Suprapubic skin (tissue), 4 donors: ENCODE results near the gene PABPN1L. TPM values are rescaled to one million over a fixed set of nuclear protein-coding genes. Genes with fewer than 3 reads are reported as not detected.
A peak's percentile ranks its signal among the peaks of the same experiment; 100 is the strongest.

Experiments used
- DNase-seq, 2 donors: peaks; one replicate each; pipeline ENCODE4 v3.0.0-alpha.2; 2019; ENCODE audit warnings: low spot score in 2 of 2
- H3K27ac ChIP-seq: fragments of 200-600 bp; sonication (generic); one replicate; pipeline ENCODE4 v1.5.1; 2019
- H3K27me3 ChIP-seq: fragments of 200-600 bp; sonication (generic); one replicate; pipeline ENCODE4 v1.5.1; 2019
- H3K36me3 ChIP-seq: fragments of 200-600 bp; sonication (generic); one replicate; pipeline ENCODE4 v1.5.1; 2019
- H3K4me1 ChIP-seq: fragments of 200-600 bp; sonication (generic); one replicate; pipeline ENCODE4 v1.5.1; 2019
- H3K4me3 ChIP-seq: fragments of 200-600 bp; sonication (generic); one replicate; pipeline ENCODE4 v1.5.1; 2019; ENCODE audit warnings: mild to moderate bottlenecking
- H3K9me3 ChIP-seq: fragments of 200-600 bp; sonication (generic); one replicate; pipeline ENCODE4 v1.5.1; 2019
- EP300 ChIP-seq: sonication (generic); formaldehyde crosslinking; IDR thresholded peaks from one replicate; pipeline ENCODE4 v1.6.1; 2017; ENCODE audit warnings: antibody characterized with exemption
- POLR2A ChIP-seq, 2 donors: fragments of 450-650 bp; IDR thresholded peaks; one replicate each; pipeline ENCODE4 v1.6.1; 2017; ENCODE audit warnings: antibody characterized with exemption in 2 of 2, mild to moderate bottlenecking in 2 of 2, moderate library complexity in 2 of 2
- POLR2AphosphoS5 ChIP-seq, 3 donors: sonication (generic); formaldehyde crosslinking; IDR thresholded peaks; one replicate each; pipeline ENCODE4 v1.6.1; 2017; ENCODE audit warnings: antibody characterized with exemption in 3 of 3
- WGBS: methylation state at CpG from one replicate; pipeline ENCODE4 v1.1.5; 2018; 5-methylcytosine and 5-hydroxymethylcytosine counted together
- total RNA-seq, 4 donors: library from RNA; depleted of rRNA; stranded (reverse); fragments of >200 nt; gene quantifications; one replicate each; pipeline ENCODE4 v1.1.0, GENCODE V29; 2016
- TF ChIP-seq, protein P1 (sequence below), 2 donors: fragments of 200-600 bp in 1 of 2; fragments of 450-650 bp in 1 of 2; sonication (generic) in 1 of 2; IDR thresholded peaks; one replicate each; pipeline ENCODE4 v1.5.1; 2016 to 2019; ENCODE audit warnings: antibody characterized with exemption in 2 of 2, mild to moderate bottlenecking in 1 of 2, moderate library complexity in 1 of 2

Gene PABPN1L
- total RNA-seq, 4 donors from 2014 or later: not detected

DNA sequence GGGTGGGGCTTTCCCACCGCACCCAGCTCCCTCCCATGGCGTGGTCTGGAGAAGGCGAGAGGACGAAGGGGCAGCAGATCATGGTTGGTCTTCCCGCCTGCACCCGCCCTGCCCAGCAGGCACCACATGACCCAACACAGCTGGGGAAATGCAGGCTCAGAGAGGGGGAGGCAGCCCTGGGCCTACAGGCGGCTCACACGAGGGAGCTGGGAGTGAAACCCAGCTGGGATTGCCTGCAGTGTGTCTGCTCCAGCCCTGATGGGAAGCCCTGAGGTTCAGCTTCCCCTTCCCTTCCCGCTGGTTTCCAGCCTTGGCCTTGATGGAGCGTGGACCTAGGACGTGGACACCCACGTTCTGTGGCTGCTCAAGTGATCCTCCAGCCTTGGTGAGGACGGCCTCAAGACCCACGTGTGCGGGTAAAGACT, 20.0 kb upstream of the PABPN1L start:
- Histone ChIP-seq H3K27me3 (no peaks in the 10 kb centered on the region), H3K9me3 (no peaks in the 10 kb centered on the region), H3K27ac (peak overlapping the region; percentile 10), H3K4me1 (peaks cover 26% of the 10 kb centered on the region), H3K36me3 (peaks cover 12% of the 10 kb centered on the region), H3K4me3 (no peak overlapping the region)
- TF ChIP-seq, protein P1, sequence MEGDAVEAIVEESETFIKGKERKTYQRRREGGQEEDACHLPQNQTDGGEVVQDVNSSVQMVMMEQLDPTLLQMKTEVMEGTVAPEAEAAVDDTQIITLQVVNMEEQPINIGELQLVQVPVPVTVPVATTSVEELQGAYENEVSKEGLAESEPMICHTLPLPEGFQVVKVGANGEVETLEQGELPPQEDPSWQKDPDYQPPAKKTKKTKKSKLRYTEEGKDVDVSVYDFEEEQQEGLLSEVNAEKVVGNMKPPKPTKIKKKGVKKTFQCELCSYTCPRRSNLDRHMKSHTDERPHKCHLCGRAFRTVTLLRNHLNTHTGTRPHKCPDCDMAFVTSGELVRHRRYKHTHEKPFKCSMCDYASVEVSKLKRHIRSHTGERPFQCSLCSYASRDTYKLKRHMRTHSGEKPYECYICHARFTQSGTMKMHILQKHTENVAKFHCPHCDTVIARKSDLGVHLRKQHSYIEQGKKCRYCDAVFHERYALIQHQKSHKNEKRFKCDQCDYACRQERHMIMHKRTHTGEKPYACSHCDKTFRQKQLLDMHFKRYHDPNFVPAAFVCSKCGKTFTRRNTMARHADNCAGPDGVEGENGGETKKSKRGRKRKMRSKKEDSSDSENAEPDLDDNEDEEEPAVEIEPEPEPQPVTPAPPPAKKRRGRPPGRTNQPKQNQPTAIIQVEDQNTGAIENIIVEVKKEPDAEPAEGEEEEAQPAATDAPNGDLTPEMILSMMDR (IDR thresholded peaks at IDR 0.05): no peak
- TF ChIP-seq POLR2AphosphoS5 (IDR thresholded peaks at IDR 0.05) (no peak), POLR2A (IDR thresholded peaks at IDR 0.05) (no peak), EP300 (no peak)
- WGBS: 65% methylated on average over 4 of the region's 15 CpGs
- DNase-seq: no peak

DNA sequence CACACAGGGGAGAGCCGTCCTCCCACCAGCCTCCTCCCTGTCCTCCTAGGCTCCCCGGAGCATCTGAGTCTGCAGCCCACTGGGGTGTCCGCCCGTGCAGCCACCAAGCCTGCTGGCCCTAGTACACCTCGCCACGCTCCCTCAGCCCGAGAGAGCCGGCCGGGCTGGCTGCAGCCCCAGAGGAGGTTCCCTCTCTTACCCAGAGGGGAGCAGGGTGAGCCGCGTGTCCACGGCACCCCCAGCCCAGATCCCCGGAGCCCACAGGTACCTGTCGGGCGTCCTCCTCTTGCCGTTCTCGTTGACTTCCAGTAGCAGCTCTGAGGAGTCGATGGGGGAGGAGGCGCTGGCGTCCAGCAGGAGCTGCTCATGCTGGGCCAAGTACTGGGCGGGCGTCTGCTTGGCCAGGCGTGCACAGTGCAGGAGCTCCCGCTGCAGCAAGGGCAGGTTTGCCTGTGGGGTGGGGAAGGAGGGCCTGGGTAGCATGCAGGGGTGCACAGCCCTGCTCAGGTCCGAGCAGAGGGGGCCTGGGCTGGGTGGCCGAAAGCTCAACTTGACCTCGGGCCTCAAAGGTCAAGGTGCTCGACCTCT, 19.3 kb upstream of the PABPN1L start:
- TF ChIP-seq POLR2A (IDR thresholded peaks at IDR 0.05) (no peak), POLR2AphosphoS5 (IDR thresholded peaks at IDR 0.05) (no peak), EP300 (no peak)
- TF ChIP-seq, protein P1 (IDR thresholded peaks at IDR 0.05): no peak
- H3K9me3 ChIP-seq: no peaks in the 10 kb centered on the region
- no peak overlapping the region for H3K4me3 ChIP-seq
- H3K36me3 ChIP-seq: peaks cover 12% of the 10 kb centered on the region
- WGBS: 86% methylated on average over 7 of the region's 28 CpGs
- no peak for DNase-seq
- peaks cover 30% of the 10 kb centered on the region for H3K4me1 ChIP-seq
- H3K27me3 ChIP-seq: no peaks in the 10 kb centered on the region
- no peak overlapping the region for H3K27ac ChIP-seq

DNA sequence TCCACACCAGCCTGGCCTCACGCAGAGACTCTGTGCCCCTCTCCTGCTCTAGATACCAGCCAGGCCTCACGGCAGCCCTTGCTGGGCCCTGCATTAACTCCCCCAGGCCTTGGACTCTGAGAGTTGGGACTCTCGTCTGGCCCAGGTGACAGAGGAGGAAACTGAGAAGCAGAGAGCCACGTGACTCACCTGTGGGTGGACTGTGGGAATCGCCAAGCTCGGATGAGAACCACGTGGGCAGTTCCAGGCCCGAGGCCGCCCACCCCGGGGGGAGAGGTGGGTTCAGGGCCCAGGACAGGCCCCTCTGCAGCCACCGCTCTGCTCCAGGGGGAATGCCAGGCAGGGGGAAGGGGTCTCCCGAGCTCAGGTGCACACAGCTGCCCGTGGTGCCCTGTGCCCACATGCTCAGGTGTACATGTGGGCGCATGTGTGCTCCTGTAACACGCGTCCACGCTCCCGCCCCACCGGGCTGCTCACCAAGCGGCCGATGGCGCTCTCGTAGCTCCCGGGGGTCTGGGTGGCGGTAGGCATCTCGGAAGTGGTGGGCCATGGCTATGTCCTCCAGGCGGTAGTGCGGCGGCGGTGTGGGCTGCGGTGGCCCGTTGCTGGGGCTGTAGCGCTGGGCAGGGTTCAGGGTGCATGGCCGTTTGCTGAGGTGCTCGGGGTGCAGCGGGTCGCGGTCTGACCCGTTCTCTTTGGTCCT, 18.3 kb upstream of the PABPN1L start:
- no peak for DNase-seq
- TF ChIP-seq POLR2A (IDR thresholded peaks at IDR 0.05) (no peak), EP300 (no peak), POLR2AphosphoS5 (IDR thresholded peaks at IDR 0.05) (no peak)
- TF ChIP-seq, protein P1 (IDR thresholded peaks at IDR 0.05): no peak
- WGBS: 93% methylated on average over 21 of the region's 39 CpGs
- Histone ChIP-seq H3K27me3 (no peaks in the 10 kb centered on the region), H3K36me3 (peaks cover 12% of the 10 kb centered on the region), H3K4me1 (peaks cover 38% of the 10 kb centered on the region), H3K27ac (no peak overlapping the region), H3K4me3 (no peak overlapping the region), H3K9me3 (no peaks in the 10 kb centered on the region)

DNA sequence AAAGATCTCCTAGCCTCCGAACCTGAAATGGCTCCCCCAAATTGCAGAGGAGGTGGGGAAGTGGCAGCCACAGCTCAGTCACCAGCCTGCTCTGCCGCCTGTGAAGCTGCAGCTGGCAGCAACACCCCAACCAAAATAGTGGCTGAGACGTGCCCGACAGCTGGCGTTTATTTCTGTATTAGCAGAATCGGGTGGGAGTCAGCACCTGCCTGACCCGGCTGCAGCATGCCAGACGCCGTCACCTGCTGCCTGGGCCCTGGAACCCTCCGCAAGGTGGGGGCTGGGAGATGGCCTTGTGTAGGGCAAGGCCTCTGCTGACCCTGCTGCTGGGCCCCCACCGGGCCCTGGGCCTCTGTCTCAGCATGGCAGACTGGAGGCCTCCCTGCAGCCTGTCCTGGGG, 17.5 kb upstream of the PABPN1L start:
- H3K27ac ChIP-seq: no peak overlapping the region
- TF ChIP-seq, protein P1 (IDR thresholded peaks at IDR 0.05): no peak
- TF ChIP-seq POLR2A (IDR thresholded peaks at IDR 0.05) (no peak), POLR2AphosphoS5 (IDR thresholded peaks at IDR 0.05) (no peak), EP300 (no peak)
- H3K36me3 ChIP-seq: peaks cover 15% of the 10 kb centered on the region
- H3K27me3 ChIP-seq: no peaks in the 10 kb centered on the region
- H3K9me3 ChIP-seq: no peaks in the 10 kb centered on the region
- WGBS: 71% methylated on average over 1 of the region's 11 CpGs
- no peak for DNase-seq
- H3K4me1 ChIP-seq: peaks cover 39% of the 10 kb centered on the region
- no peak overlapping the region for H3K4me3 ChIP-seq

DNA sequence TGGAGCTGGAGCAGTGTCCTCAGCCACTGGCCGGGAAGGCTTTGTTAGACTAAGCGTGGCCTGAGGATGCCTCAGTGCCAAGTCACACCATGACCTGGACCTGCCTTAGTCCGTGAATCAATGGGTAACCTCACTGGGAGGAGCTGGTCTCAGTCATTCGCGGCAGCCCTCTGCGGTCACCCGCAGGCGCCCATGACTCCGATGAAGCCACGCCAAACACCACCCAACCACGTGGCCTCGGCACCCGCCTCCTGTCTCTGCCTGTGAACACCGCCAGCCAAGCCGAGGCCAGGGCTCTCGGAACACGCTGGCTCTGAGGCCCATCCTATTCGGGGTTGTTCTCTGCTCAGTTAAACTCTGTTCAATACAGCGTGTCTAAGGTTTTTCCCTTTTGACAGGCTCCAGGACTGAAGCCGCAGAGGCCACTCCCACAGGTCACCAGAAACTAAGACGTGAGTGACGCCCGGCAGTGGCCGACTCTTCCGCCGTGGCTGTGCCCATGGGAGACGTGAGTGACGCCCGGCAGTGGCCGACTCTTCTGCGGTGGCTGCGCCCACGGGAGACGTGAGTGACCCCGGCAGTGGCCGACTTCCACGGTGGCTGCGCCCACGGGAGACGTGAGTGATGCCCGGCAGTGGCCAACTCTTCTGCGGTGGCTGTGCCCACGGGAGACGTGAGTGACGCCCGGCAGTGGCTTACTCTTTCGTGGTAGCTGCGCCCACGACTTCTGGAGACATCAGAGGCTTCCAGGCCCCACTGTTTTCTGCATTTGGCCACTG, 16.8 kb upstream of the PABPN1L start:
- no peaks in the 10 kb centered on the region for H3K27me3 ChIP-seq
- 86% methylated on average over 46 of the region's 49 CpGs for WGBS
- peaks cover 18% of the 10 kb centered on the region for H3K36me3 ChIP-seq
- no peak overlapping the region for H3K27ac ChIP-seq
- H3K4me1 ChIP-seq: peaks cover 34% of the 10 kb centered on the region
- H3K9me3 ChIP-seq: no peaks in the 10 kb centered on the region
- no peak for DNase-seq
- no peak for TF ChIP-seq EP300
- TF ChIP-seq POLR2AphosphoS5 (IDR thresholded peaks at IDR 0.05): no peak
- no peak for TF ChIP-seq POLR2A (IDR thresholded peaks at IDR 0.05)
- TF ChIP-seq, protein P1 (IDR thresholded peaks at IDR 0.05): no peak
- H3K4me3 ChIP-seq: no peak overlapping the region
